SH-SY5Y (cell line): ENCODE results near the gene BCL7A.

Source experiments
- GATA2 ChIP-seq: IDR thresholded peaks from 2 replicates; pipeline ENCODE4 v1.6.1; 2011; ENCODE audit warnings: mild to moderate bottlenecking, low read depth, low read length
- GATA3 ChIP-seq: IDR thresholded peaks from 2 replicates; pipeline ENCODE4 v1.6.1; 2011; ENCODE audit warnings: low read depth, mild to moderate bottlenecking, low read length, moderate library complexity

DNA sequence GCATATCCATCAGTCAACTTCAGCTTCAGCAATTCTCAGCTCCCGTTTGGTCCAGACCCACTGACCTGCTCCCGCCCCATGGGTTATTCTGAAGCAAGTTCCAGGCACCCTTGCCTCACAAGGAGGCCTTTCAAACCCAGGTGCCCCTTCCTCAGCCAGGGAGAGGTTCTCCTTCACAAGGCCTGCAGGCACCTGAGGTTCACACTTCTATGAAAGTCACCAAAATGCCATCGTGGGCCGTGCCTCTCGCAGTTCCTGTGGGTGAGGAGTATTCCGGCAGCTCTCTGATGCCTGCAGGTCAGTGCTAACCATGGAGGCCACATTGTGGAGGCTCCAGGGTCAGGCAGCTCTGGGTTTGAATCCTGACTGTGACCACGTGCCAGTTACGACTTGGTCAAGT, 40.2 kb upstream of the BCL7A start:
- TF ChIP-seq GATA2 (no peak), GATA3 (no peak)
